SK-N-SH (cell line): ENCODE data around the gene IQSEC3. TPM values are rescaled to one million over a fixed set of nuclear protein-coding genes. Genes with fewer than 3 reads are reported as not detected.

Source experiments
- CTCF ChIA-PET: fragments of 300-600, 350-600 bp; formaldehyde crosslinking; extraction: SDS; loops from one replicate; lab custom pipeline; 2021; lab: Yijun Ruan, JAX
- POLR2A ChIA-PET: fragments of 350-600 bp; sonication (Branson Sonifier 250); formaldehyde crosslinking; extraction: SDS; loops from one replicate; lab custom pipeline; 2020; ENCODE audit warnings: antibody characterized with exemption, inconsistent platforms; lab: Yijun Ruan, JAX
- DNase-seq: peaks from one replicate; pipeline ENCODE4 v3.0.0; 2012
- H2AFZ ChIP-seq: fragments of 200-600 bp; sonication (generic); 2 replicates; pipeline ENCODE4 v1.8.1; 2016; ENCODE audit warnings: antibody characterized with exemption, mild to moderate bottlenecking, low read depth
- H3F3A ChIP-seq: fragments of 200-600 bp; sonication (generic); replicated peaks from 2 replicates; pipeline ENCODE3; 2016; ENCODE audit warnings: antibody characterized with exemption, mild to moderate bottlenecking; ENCODE audit not compliant: insufficient read depth
- H3K27ac ChIP-seq, 2 experiments: fragments of 200-500 bp in 1 of 2; fragments of 200-600 bp in 1 of 2; sonication (Bioruptor generic) in 1 of 2; sonication (generic), shearing (Covaris generic) in 1 of 2; 2 replicates each; pipeline versions ENCODE4 v1.5.1 to v1.6.1; 2014 to 2016; ENCODE audit warnings: low read depth in 2 of 2, inconsistent platforms in 1 of 2, low read length in 1 of 2, mild to moderate bottlenecking in 1 of 2, mixed read lengths in 1 of 2
- H3K27me3 ChIP-seq: fragments of 200-600 bp; sonication (generic), shearing (Covaris generic); 2 replicates; pipeline ENCODE4 v1.6.1; 2016; ENCODE audit warnings: mixed run types; ENCODE audit not compliant: insufficient read depth
- H3K36me3 ChIP-seq, 2 experiments: fragments of 200-500 bp in 1 of 2; fragments of 200-600 bp in 1 of 2; sonication (Bioruptor generic) in 1 of 2; sonication (generic) in 1 of 2; replicated peaks in 1 of 2; 2 replicates each; pipeline versions ENCODE3 to v1.5.1; 2014 to 2016; ENCODE audit warnings: low read length in 1 of 2, mild to moderate bottlenecking in 1 of 2; ENCODE audit not compliant: insufficient read depth in 2 of 2, control insufficient read depth in 1 of 2
- H3K4me1 ChIP-seq, 2 experiments: fragments of 200-500 bp in 1 of 2; fragments of 200-600 bp in 1 of 2; sonication (Bioruptor generic) in 1 of 2; sonication (generic), shearing (Covaris generic) in 1 of 2; 2 replicates each; pipeline versions ENCODE4 v1.5.1 to v1.6.1; 2014 to 2016; ENCODE audit warnings: low read depth in 1 of 2, low read length in 1 of 2, mixed run types in 1 of 2; ENCODE audit not compliant: insufficient read depth in 2 of 2, control insufficient read depth in 1 of 2
- H3K4me2 ChIP-seq: fragments of 200-600 bp; sonication (generic), shearing (Covaris generic); 2 replicates; pipeline ENCODE4 v1.6.1; 2017; ENCODE audit warnings: mixed run types
- H3K4me3 ChIP-seq, 2 experiments: fragments of 200-500 bp in 1 of 2; fragments of 200-600 bp in 1 of 2; sonication (Bioruptor generic) in 1 of 2; sonication (generic), shearing (Covaris generic) in 1 of 2; 2 replicates each; pipeline versions ENCODE4 v1.5.1 to v1.8.1; 2014 to 2016; ENCODE audit warnings: low read depth in 2 of 2, inconsistent platforms in 1 of 2, low read length in 1 of 2, mild to moderate bottlenecking in 1 of 2, mixed read lengths in 1 of 2, moderate library complexity in 1 of 2
- H3K79me2 ChIP-seq: fragments of 200-600 bp; sonication (generic); 2 replicates; pipeline ENCODE4 v1.8.1; 2017; ENCODE audit warnings: mild to moderate bottlenecking; ENCODE audit not compliant: insufficient read depth
- H3K9ac ChIP-seq: fragments of 200-600 bp; sonication (generic); 2 replicates; pipeline ENCODE4 v1.6.1; 2017; ENCODE audit warnings: mixed run types
- H3K9me2 ChIP-seq: fragments of 200-600 bp; sonication (generic); 2 replicates; pipeline ENCODE4 v1.6.1; 2017; ENCODE audit warnings: mixed run types
- H3K9me3 ChIP-seq: fragments of 200-600 bp; sonication (generic); 2 replicates; pipeline ENCODE4 v1.6.1; 2017; ENCODE audit warnings: mixed run types, mild to moderate bottlenecking, moderate library complexity
- H4K20me1 ChIP-seq: fragments of 200-600 bp; sonication (generic); 2 replicates; pipeline ENCODE4 v1.6.1; 2017; ENCODE audit warnings: mild to moderate bottlenecking, mixed run types; ENCODE audit not compliant: insufficient read depth
- CHD2 ChIP-seq: fragments of 150-350 bp; IDR thresholded peaks from 2 replicates; pipeline ENCODE4 v1.6.1; 2018; ENCODE audit warnings: low read length; ENCODE audit not compliant: partially characterized antibody
- CTCF ChIP-seq: fragments of 200-600 bp; sonication (generic); IDR thresholded peaks from 2 replicates; pipeline ENCODE4 v1.6.1; 2017; ENCODE audit warnings: antibody characterized with exemption, mild to moderate bottlenecking, moderate library complexity
- ELF1 ChIP-seq: IDR thresholded peaks from 2 replicates; pipeline ENCODE4 v1.4.0; 2012
- FOSL2 ChIP-seq: IDR thresholded peaks from 2 replicates; pipeline ENCODE4 v1.4.0; 2012; ENCODE audit warnings: low read depth, mild to moderate bottlenecking, moderate library complexity, borderline replicate concordance
- FOXJ3 ChIP-seq: sonication (generic); formaldehyde crosslinking; IDR thresholded peaks from 2 replicates; pipeline ENCODE4 v1.5.1; 2020; ENCODE audit warnings: mild to moderate bottlenecking, missing genetic modification reagents
- GABPA ChIP-seq: IDR thresholded peaks from 2 replicates; pipeline ENCODE4 v1.4.0; 2012; ENCODE audit warnings: low read depth, mild to moderate bottlenecking
- GATA2 ChIP-seq: sonication (generic); formaldehyde crosslinking; IDR thresholded peaks from 2 replicates; pipeline ENCODE4 v1.5.0; 2020; ENCODE audit warnings: mild to moderate bottlenecking, missing genetic modification reagents
- MAX ChIP-seq: IDR thresholded peaks from 2 replicates; pipeline ENCODE4 v1.4.0; 2012; ENCODE audit warnings: low read depth
- NRF1 ChIP-seq: IDR thresholded peaks from 2 replicates; pipeline ENCODE4 v1.6.1; 2012; ENCODE audit warnings: low read depth, mild to moderate bottlenecking, low read length
- POLR2AphosphoS5 ChIP-seq: IDR thresholded peaks from 2 replicates; pipeline ENCODE4 v1.6.1; 2012; ENCODE audit warnings: low read depth, low read length
- RAD21 ChIP-seq: IDR thresholded peaks from 2 replicates; pipeline ENCODE4 v1.6.1; 2012; ENCODE audit warnings: mild to moderate bottlenecking, low read length
- RCOR1 ChIP-seq: fragments of 150-350 bp; IDR thresholded peaks from 2 replicates; pipeline ENCODE4 v1.6.1; 2017; ENCODE audit warnings: antibody characterized with exemption, low read length
- REST ChIP-seq: IDR thresholded peaks from 2 replicates; pipeline ENCODE4 v1.6.1; 2012; ENCODE audit warnings: mild to moderate bottlenecking, low read depth, low read length, moderate library complexity
- RFX5 ChIP-seq: IDR thresholded peaks from 2 replicates; pipeline ENCODE4 v1.6.1; 2012; ENCODE audit warnings: mild to moderate bottlenecking, improper control_type of control experiment, low read length
- RXRA ChIP-seq: IDR thresholded peaks from 2 replicates; pipeline ENCODE4 v1.4.0; 2012; ENCODE audit warnings: low read depth, mild to moderate bottlenecking, borderline replicate concordance
- SMC3 ChIP-seq: IDR thresholded peaks from 2 replicates; pipeline ENCODE4 v1.6.1; 2012; ENCODE audit warnings: low read depth, low read length, improper control_type of control experiment
- YY1 ChIP-seq: IDR thresholded peaks from 2 replicates; pipeline ENCODE4 v1.4.0; 2012; ENCODE audit warnings: low read depth, mild to moderate bottlenecking
- WGBS: methylation state at CpG from one replicate; pipeline ENCODE4 v1.1.6; 2017; ENCODE audit warnings: low lambda C conversion rate; 5-methylcytosine and 5-hydroxymethylcytosine counted together
- polyA plus RNA-seq, 3 experiments: library from polyadenylated mRNA; depleted of rRNA; stranded (reverse); fragments of >200 nt; gene quantifications; 2 replicates each; pipeline ENCODE4 v1.2.3, GENCODE V29; 2012
- TF ChIP-seq, protein P1 (sequence below): IDR thresholded peaks from 2 replicates; pipeline ENCODE4 v1.4.0; 2012; ENCODE audit warnings: low read depth, borderline replicate concordance

The IQSEC3 gene
- polyA plus RNA-seq, 1 of the 3 experiments (the other 2 are of a cell fraction): 0.02 TPM

DNA sequence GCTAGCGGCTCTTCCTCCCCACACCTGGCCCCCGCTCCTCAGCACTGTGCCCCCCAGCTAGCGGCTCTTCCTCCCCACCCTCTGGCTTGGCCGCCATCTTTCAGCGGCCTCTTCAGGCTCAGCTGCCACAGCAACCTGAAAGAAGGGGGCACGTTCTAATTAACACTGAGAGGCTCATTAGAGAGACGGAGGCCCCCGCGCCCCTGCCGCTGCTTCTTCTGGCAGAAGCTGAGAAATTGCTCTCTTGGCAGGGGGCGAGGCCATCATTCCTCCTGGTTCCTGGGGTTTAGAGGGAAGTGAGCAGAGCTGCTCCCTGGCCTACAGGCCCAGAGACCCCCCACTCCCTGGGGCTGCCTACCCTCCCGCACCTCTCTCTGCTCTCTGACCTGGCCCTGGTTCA lies 64.4 kb downstream of the IQSEC3 start:
- ChIA-PET POLR2A (no interaction called here), CTCF (interaction anchor here (2.0 kb wide), 1 partner anchor 20 kb away, joined by 5 read pairs; no protein-coding TSS in a partner anchor)
- no peaks in the 10 kb centered on the region; the same call in 1 of the 2 replicates for H3K27me3 ChIP-seq
- WGBS: 80% methylated on average over 8 of the region's 12 CpGs
- H3K36me3 ChIP-seq: no peaks in the 10 kb centered on the region
- no peak overlapping the region for H2AFZ ChIP-seq
- DNase-seq: no peak
- no peaks in the 10 kb centered on the region for H3F3A ChIP-seq
- no peaks in the 10 kb centered on the region for H3K4me1 ChIP-seq
- no peaks in the 10 kb centered on the region for H3K9me2 ChIP-seq
- H4K20me1 ChIP-seq: no peaks in the 10 kb centered on the region
- TF ChIP-seq NRF1 (no peak), POLR2AphosphoS5 (no peak), YY1 (no peak), GATA2 (CRISPR knock-in tag) (no peak), CTCF (no peak), SMC3 (no peak), FOSL2 (no peak), RAD21 (no peak), RFX5 (no peak), MAX (no peak), CHD2 (no peak), RCOR1 (no peak), RXRA (no peak), ELF1 (no peak)
- no peak overlapping the region for H3K4me2 ChIP-seq
- H3K4me3 ChIP-seq: no peak overlapping the region
- no peaks in the 10 kb centered on the region for H3K9me3 ChIP-seq
- no peak overlapping the region for H3K9ac ChIP-seq
- no peak overlapping the region for H3K27ac ChIP-seq
- no peaks in the 10 kb centered on the region for H3K79me2 ChIP-seq

DNA sequence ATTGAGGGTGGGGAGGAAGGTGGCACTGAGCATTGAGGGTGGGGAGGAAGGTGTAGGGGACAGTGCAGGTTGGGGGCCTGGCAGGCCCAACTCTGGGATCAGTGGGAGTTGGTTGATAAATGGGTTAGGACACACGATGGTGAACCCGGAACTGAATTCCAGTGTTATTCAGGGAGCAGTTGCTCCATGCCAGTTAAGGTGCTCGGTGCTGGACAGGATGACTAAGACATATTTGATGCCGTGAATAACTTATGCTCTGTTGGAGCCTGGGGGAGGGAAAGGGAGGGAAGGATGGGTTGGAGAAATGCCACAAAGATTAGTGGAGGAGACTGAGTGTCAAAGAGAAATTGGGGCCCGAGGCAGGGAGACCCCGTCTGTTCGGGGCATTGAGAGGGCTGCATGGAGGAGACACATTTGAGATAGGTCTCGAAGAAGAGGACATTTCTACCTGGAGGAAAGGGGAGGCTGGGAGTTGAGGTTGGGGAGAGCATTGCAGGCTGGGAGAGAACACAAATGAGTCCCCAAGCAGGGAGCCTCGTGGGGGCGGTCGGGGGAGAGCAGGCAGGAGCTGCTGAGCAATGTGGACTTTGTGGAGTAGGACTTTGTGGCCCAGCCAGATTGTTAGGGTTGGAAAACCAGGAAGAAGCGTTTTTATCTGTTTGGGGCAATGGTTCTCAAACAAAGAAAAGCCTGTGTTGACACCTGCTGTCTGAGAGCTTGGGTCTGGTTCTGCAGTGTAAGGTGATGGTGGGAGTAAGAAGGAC lies 65.3 kb downstream of the IQSEC3 start:
- Histone ChIP-seq H3K4me2 (no peak overlapping the region), H3K9ac (no peak overlapping the region), H3K4me3 (no peak overlapping the region), H3F3A (no peaks in the 10 kb centered on the region), H3K79me2 (no peaks in the 10 kb centered on the region), H3K4me1 (no peaks in the 10 kb centered on the region), H2AFZ (no peak overlapping the region), H3K36me3 (no peaks in the 10 kb centered on the region), H3K9me2 (no peaks in the 10 kb centered on the region), H4K20me1 (no peaks in the 10 kb centered on the region), H3K27ac (no peak overlapping the region), H3K9me3 (no peaks in the 10 kb centered on the region), H3K27me3 (no peaks in the 10 kb centered on the region; the same call in 1 of the 2 replicates)
- ChIA-PET POLR2A (no interaction called here), CTCF (interaction anchor here (1.3 to 2.0 kb wide), 2 partner anchors 20 to 21 kb away, joined by 3 to 5 read pairs; no protein-coding TSS in a partner anchor)
- DNase-seq: no peak
- TF ChIP-seq RFX5: no peak
- TF ChIP-seq ELF1: no peak
- no peak for TF ChIP-seq RCOR1
- TF ChIP-seq RXRA: no peak
- no peak for TF ChIP-seq GABPA
- TF ChIP-seq SMC3: no peak
- no peak for TF ChIP-seq FOXJ3 (CRISPR knock-in tag)
- no peak for TF ChIP-seq REST
- TF ChIP-seq, protein P1, sequence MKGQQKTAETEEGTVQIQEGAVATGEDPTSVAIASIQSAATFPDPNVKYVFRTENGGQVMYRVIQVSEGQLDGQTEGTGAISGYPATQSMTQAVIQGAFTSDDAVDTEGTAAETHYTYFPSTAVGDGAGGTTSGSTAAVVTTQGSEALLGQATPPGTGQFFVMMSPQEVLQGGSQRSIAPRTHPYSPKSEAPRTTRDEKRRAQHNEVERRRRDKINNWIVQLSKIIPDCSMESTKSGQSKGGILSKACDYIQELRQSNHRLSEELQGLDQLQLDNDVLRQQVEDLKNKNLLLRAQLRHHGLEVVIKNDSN: no peak
- WGBS: 54% methylated on average over 12 of the region's 12 CpGs
